H1 (cell line): Measurements from ENCODE around the gene MEN1. TPM values are rescaled to one million over a fixed set of nuclear protein-coding genes. Genes with fewer than 3 reads are reported as not detected.
A peak's percentile ranks its signal among the peaks of the same experiment; 100 is the strongest.

Experiments used
- CTCF ChIA-PET: fragments of 300-600 bp; sonication (Branson Sonifier 250); formaldehyde crosslinking; loops from one replicate; lab custom pipeline; 2021; ENCODE audit not compliant: partially characterized antibody; lab: Charles Lee
- POLR2A ChIA-PET: fragments of 300-600 bp; sonication (Branson Sonifier 250); formaldehyde crosslinking; loops from one replicate; lab custom pipeline; 2021; ENCODE audit warnings: inconsistent platforms; ENCODE audit not compliant: partially characterized antibody; lab: Charles Lee
- DNase-seq, 2 experiments: peaks; one replicate each; pipeline versions ENCODE4 v3.0.0 to v3.0.0-alpha.2; 2010 to 2022; ENCODE audit warnings: low spot score in 2 of 2, low read depth in 1 of 2, mixed read lengths in 1 of 2
- FAIRE-seq: peaks from 2 replicates; lab custom pipeline; 2011; peaks lifted over from hg19 to GRCh38; lab: Jason Lieb, UNC
- H2AFZ ChIP-seq: 2 replicates; pipeline ENCODE4 v1.8.1; 2012; ENCODE audit warnings: low read length, inconsistent platforms
- H2AK5ac ChIP-seq: 2 replicates; pipeline ENCODE4 v1.6.1; 2013; ENCODE audit warnings: low read depth, low read length
- H2BK120ac ChIP-seq: replicated peaks from 2 replicates; pipeline ENCODE3; 2013; ENCODE audit warnings: low read depth, low read length, inconsistent platforms
- H2BK12ac ChIP-seq: 2 replicates; pipeline ENCODE4 v1.6.1; 2013; ENCODE audit warnings: low read depth, low read length
- H2BK15ac ChIP-seq: 2 replicates; pipeline ENCODE4 v1.6.1; 2013; ENCODE audit warnings: low read length
- H2BK20ac ChIP-seq: 2 replicates; pipeline ENCODE4 v1.6.1; 2013; ENCODE audit warnings: low read length
- H2BK5ac ChIP-seq: 2 replicates; pipeline ENCODE4 v1.6.1; 2013; ENCODE audit warnings: low read depth, low read length
- H3K14ac ChIP-seq: 2 replicates; pipeline ENCODE4 v1.6.1; 2013; ENCODE audit warnings: inconsistent platforms; ENCODE audit not compliant: insufficient read length
- H3K18ac ChIP-seq: 2 replicates; pipeline ENCODE4 v1.6.1; 2013; ENCODE audit warnings: low read length; ENCODE audit errors: extremely low read depth
- H3K23ac ChIP-seq: 2 replicates; pipeline ENCODE4 v1.6.1; 2013; ENCODE audit warnings: inconsistent platforms; ENCODE audit not compliant: insufficient read length
- H3K23me2 ChIP-seq: 2 replicates; pipeline ENCODE4 v1.6.1; 2013; ENCODE audit warnings: low read depth, low read length
- H3K27ac ChIP-seq: 2 replicates; pipeline ENCODE4 v1.6.1; 2011; ENCODE audit warnings: low read depth, low read length, inconsistent platforms
- H3K27me3 ChIP-seq, 4 experiments: replicated peaks in 1 of 4; 1 replicate in 1 of 4; 2 replicates in 3 of 4; pipeline versions ENCODE4 v1.6.1 to v1.8.1; 2011 to 2013; ENCODE audit warnings: low read length in 3 of 4, mild to moderate bottlenecking in 3 of 4, inconsistent platforms in 2 of 4, mixed read lengths in 2 of 4, moderate library complexity in 1 of 4; ENCODE audit not compliant: control insufficient read depth in 3 of 4, insufficient read depth in 3 of 4; ENCODE audit errors: extremely low read depth in 1 of 4
- H3K36me3 ChIP-seq, 4 experiments: 2 replicates each; pipeline versions ENCODE4 v1.6.1 to v1.8.1; 2011 to 2013; ENCODE audit warnings: mild to moderate bottlenecking in 4 of 4, low read length in 3 of 4, moderate library complexity in 2 of 4, control low read depth in 1 of 4, inconsistent platforms in 1 of 4; ENCODE audit not compliant: insufficient read depth in 4 of 4, control insufficient read depth in 2 of 4
- H3K4ac ChIP-seq: replicated peaks from 2 replicates; pipeline ENCODE3; 2013; ENCODE audit warnings: low read length, low read depth, mixed read lengths, inconsistent platforms; ENCODE audit not compliant: insufficient read length
- H3K4me1 ChIP-seq, 4 experiments: replicated peaks in 1 of 4; 1 replicate in 1 of 4; 2 replicates in 3 of 4; pipeline versions ENCODE4 v1.6.1 to v1.8.1; 2011 to 2013; ENCODE audit warnings: low read length in 3 of 4, inconsistent platforms in 2 of 4, mixed read lengths in 1 of 4; ENCODE audit not compliant: insufficient read depth in 4 of 4, control insufficient read depth in 3 of 4
- H3K4me2 ChIP-seq, 2 experiments: 2 replicates each; pipeline versions ENCODE4 v1.6.1 to v1.8.1; 2011 to 2013; ENCODE audit warnings: low read depth in 2 of 2, low read length in 2 of 2, control low read depth in 1 of 2, inconsistent platforms in 1 of 2, mild to moderate bottlenecking in 1 of 2; ENCODE audit not compliant: insufficient read depth in 1 of 2
- H3K4me3 ChIP-seq, 4 experiments: fragments of 200-600, 300-600 bp in 1 of 4; sonication (generic), shearing (Covaris generic), sonication (Bioruptor Twin) in 1 of 4; 2 replicates each; pipeline versions ENCODE4 v1.5.1 to v1.8.1; 2011 to 2016; ENCODE audit warnings: low read length in 4 of 4, low read depth in 3 of 4, control low read depth in 2 of 4, inconsistent platforms in 2 of 4, mild to moderate bottlenecking in 2 of 4, mixed read lengths in 1 of 4, moderate library complexity in 1 of 4; ENCODE audit not compliant: insufficient read depth in 2 of 4; ENCODE audit errors: extremely low read depth in 1 of 4
- H3K56ac ChIP-seq: replicated peaks from 2 replicates; pipeline ENCODE3; 2013; ENCODE audit warnings: low read depth, mild to moderate bottlenecking, mixed read lengths, low read length, inconsistent platforms; ENCODE audit not compliant: insufficient read length
- H3K79me1 ChIP-seq: 2 replicates; pipeline ENCODE4 v1.6.1; 2013; ENCODE audit warnings: low read depth, low read length, control low read depth
- H3K79me2 ChIP-seq, 2 experiments: 2 replicates each; pipeline versions ENCODE4 v1.6.1 to v1.8.1; 2012 to 2013; ENCODE audit warnings: low read length in 2 of 2, mild to moderate bottlenecking in 2 of 2, inconsistent platforms in 1 of 2; ENCODE audit not compliant: insufficient read depth in 2 of 2, control insufficient read depth in 1 of 2
- H3K9ac ChIP-seq, 4 experiments: replicated peaks in 1 of 4; 1 replicate in 1 of 4; 2 replicates in 3 of 4; pipeline versions ENCODE4 v1.6.1 to v1.8.1; 2011 to 2013; ENCODE audit warnings: low read depth in 3 of 4, low read length in 3 of 4, control low read depth in 2 of 4, mild to moderate bottlenecking in 2 of 4, moderate library complexity in 2 of 4, inconsistent platforms in 1 of 4; ENCODE audit errors: extremely low read depth in 1 of 4
- H3K9me3 ChIP-seq, 2 experiments: 2 replicates each; pipeline versions ENCODE4 v1.6.1 to v1.8.1; 2012 to 2013; ENCODE audit warnings: mild to moderate bottlenecking in 2 of 2, moderate library complexity in 2 of 2, control low read depth in 1 of 2, inconsistent platforms in 1 of 2, low read depth in 1 of 2, low read length in 1 of 2, mixed read lengths in 1 of 2; ENCODE audit not compliant: insufficient read depth in 2 of 2
- H4K20me1 ChIP-seq, 2 experiments: replicated peaks in 1 of 2; 2 replicates each; pipeline versions ENCODE3 to v1.8.1; 2011 to 2013; ENCODE audit warnings: inconsistent platforms in 2 of 2, low read length in 2 of 2, mild to moderate bottlenecking in 1 of 2; ENCODE audit not compliant: insufficient read depth in 2 of 2, control insufficient read depth in 1 of 2
- H4K5ac ChIP-seq: 2 replicates; pipeline ENCODE4 v1.6.1; 2013; ENCODE audit warnings: low read length, low read depth, mixed read lengths, inconsistent platforms; ENCODE audit not compliant: insufficient read length
- H4K8ac ChIP-seq: 2 replicates; pipeline ENCODE4 v1.8.0; 2013; ENCODE audit warnings: mild to moderate bottlenecking, moderate library complexity, low read length, inconsistent platforms; ENCODE audit not compliant: insufficient read depth; ENCODE audit errors: extremely low read depth
- H4K91ac ChIP-seq: replicated peaks from 2 replicates; pipeline ENCODE3; 2013; ENCODE audit warnings: low read length, mixed read lengths, inconsistent platforms; ENCODE audit not compliant: insufficient read length
- BCL11A ChIP-seq, 2 experiments: IDR thresholded peaks; one replicate each; pipeline ENCODE4 v1.6.1; 2011; ENCODE audit warnings: low read depth in 2 of 2, low read length in 2 of 2, mild to moderate bottlenecking in 2 of 2
- BRCA1 ChIP-seq: IDR thresholded peaks from 2 replicates; pipeline ENCODE4 v1.6.1; 2012; ENCODE audit warnings: low read depth, low read length, improper control_type of control experiment
- CREB1 ChIP-seq: IDR thresholded peaks from 2 replicates; pipeline ENCODE4 v1.6.1; 2012; ENCODE audit warnings: inconsistent platforms
- GTF2F1 ChIP-seq: IDR thresholded peaks from 2 replicates; pipeline ENCODE4 v1.6.1; 2012; ENCODE audit warnings: low read depth, low read length, improper control_type of control experiment, borderline replicate concordance
- JUN ChIP-seq: IDR thresholded peaks from 2 replicates; pipeline ENCODE4 v1.6.1; 2011; ENCODE audit warnings: low read depth, mild to moderate bottlenecking, improper control_type of control experiment, low read length
- MAFK ChIP-seq: IDR thresholded peaks from 2 replicates; pipeline ENCODE4 v1.6.1; 2012; ENCODE audit warnings: low read depth, mild to moderate bottlenecking, improper control_type of control experiment, low read length
- MAX ChIP-seq: IDR thresholded peaks from 2 replicates; pipeline ENCODE4 v1.6.1; 2012; ENCODE audit warnings: inconsistent platforms
- NRF1 ChIP-seq: IDR thresholded peaks from 2 replicates; pipeline ENCODE4 v1.6.1; 2011; ENCODE audit warnings: mild to moderate bottlenecking, low read depth, low read length, improper control_type of control experiment
- POU5F1 ChIP-seq: IDR thresholded peaks from 2 replicates; pipeline ENCODE4 v1.6.1; 2011; ENCODE audit warnings: low read depth, mild to moderate bottlenecking, low read length, moderate library complexity
- SP2 ChIP-seq: IDR thresholded peaks from 2 replicates; pipeline ENCODE4 v1.6.1; 2012; ENCODE audit warnings: mild to moderate bottlenecking, low read length, inconsistent platforms
- SP4 ChIP-seq: IDR thresholded peaks from 2 replicates; pipeline ENCODE4 v1.6.1; 2012; ENCODE audit warnings: low read length, inconsistent platforms
- TAF1 ChIP-seq: IDR thresholded peaks from 2 replicates; pipeline ENCODE4 v1.6.1; 2011; ENCODE audit warnings: mild to moderate bottlenecking, low read depth, low read length
- TBP ChIP-seq: IDR thresholded peaks from 2 replicates; pipeline ENCODE4 v1.6.1; 2011; ENCODE audit warnings: low read depth, low read length, improper control_type of control experiment
- ZNF274 ChIP-seq: IDR thresholded peaks from 2 replicates; pipeline ENCODE4 v1.7.0; 2012; ENCODE audit warnings: low read length, borderline replicate concordance; ENCODE audit errors: extremely low read depth
- WGBS, 2 experiments: shearing (Covaris generic) in 1 of 2; methylation state at CpG; one replicate each; pipeline versions ENCODE4 v1.1.6 to v1.1.7; 2013 to 2015; ENCODE audit warnings: low lambda C conversion rate in 2 of 2, mixed read lengths in 2 of 2, inconsistent platforms in 1 of 2, low coverage in 1 of 2, missing lambda C conversion rate in 1 of 2; ENCODE audit not compliant: insufficient replicate concordance in 2 of 2, insufficient coverage in 1 of 2, insufficient read length in 1 of 2; ENCODE audit errors: extremely low coverage in 1 of 2, missing lambda C conversion rate in 1 of 2; 5-methylcytosine and 5-hydroxymethylcytosine counted together
- polyA plus RNA-seq, 7 experiments: library from polyadenylated mRNA; depleted of rRNA in 3 of 7; stranded (reverse) in 5 of 7; unstranded in 2 of 7; fragments of >200 nt in 5 of 7; fragments of 200-250 nt in 2 of 7; gene quantifications; 1 replicate in 5 of 7; 2 replicates in 1 of 7; 4 replicates in 1 of 7; pipeline versions ENCODE4 v1.2.1 to v1.2.3, GENCODE V29; 2011 to 2013; ENCODE audit warnings: missing spikeins in 2 of 7, mixed read lengths in 2 of 7
- total RNA-seq: library from RNA; stranded (reverse); fragmentation: NEBNext Ultra II Directional; extraction: Animal tissue kit (Norgen Biotek cat#: 25700); gene quantifications from 2 replicates; pipeline ENCODE4 v1.2.1, GENCODE V29; 2021

The MEN1 gene
- total and polyA plus RNA-seq, 2 of the 8 experiments (the other 6 are each of a cell fraction or from before 2014, with no cell fraction given), result 47.2 to 56.3 TPM

- H2BK15ac ChIP-seq, result no peak overlapping the region
- H4K20me1 ChIP-seq, result peaks cover 0 to 5% of the 10 kb centered on the region in 2 experiments
- 0 out of 7 replicates have a peak overlapping the region, but pooled peaks of 1 of the 4 experiments have one; percentile 5 for H3K9ac ChIP-seq
- no peaks in the 10 kb centered on the region for H3K27me3 ChIP-seq
- ChIA-PET CTCF (interaction anchor here (1.1 to 32.3 kb wide), 4 partner anchors 9 to 157 kb away, joined by 3 to 1058 read pairs (median 162); partner anchors contain the start of gene EHD1), POLR2A (interaction anchor here (1.3 to 25.7 kb wide), 2 partner anchors 13 to 30 kb away, joined by 4 to 408 read pairs; partner anchors contain the start of gene EHD1)
- no peak for FAIRE-seq
- H3K4me2 ChIP-seq, result no peak overlapping the region
- no peak for DNase-seq
- H3K4ac ChIP-seq, result no peak overlapping the region
- no peak overlapping the region for H4K5ac ChIP-seq
- no peaks in the 10 kb centered on the region for H3K79me1 ChIP-seq
- no peak overlapping the region for H3K56ac ChIP-seq
- H2AFZ ChIP-seq, result no peak overlapping the region
- no peak overlapping the region for H3K18ac ChIP-seq
- H3K36me3 ChIP-seq, result peaks cover 0 to 5% (median 0%) of the 10 kb centered on the region in 4 experiments; a peak in 3 of 8 replicates
- H4K8ac ChIP-seq, result no peak overlapping the region
- H3K9me3 ChIP-seq, result no peaks in the 10 kb centered on the region
- H3K4me1 ChIP-seq, result peaks cover 0 to 12% (median 5%) of the 10 kb centered on the region in 4 experiments; a peak in 5 of 7 replicates
- H3K23ac ChIP-seq, result no peak overlapping the region
- H3K23me2 ChIP-seq, result no peaks in the 10 kb centered on the region
- no peak overlapping the region for H2AK5ac ChIP-seq
- WGBS, 2 experiments, result 90% methylated on average over 24 of the region's 25 CpGs; no CpG with 5 or more reads in 1 of the 2 experiments
- H3K79me2 ChIP-seq, result no peaks in the 10 kb centered on the region
- no peak overlapping the region for H3K4me3 ChIP-seq
- H2BK20ac ChIP-seq, result no peak overlapping the region
- H4K91ac ChIP-seq, result no peak overlapping the region
- no peak overlapping the region for H3K27ac ChIP-seq
- H2BK5ac ChIP-seq, result peak overlapping the region; percentile 85
- H2BK120ac ChIP-seq, result no peak overlapping the region
- no peak overlapping the region for H2BK12ac ChIP-seq
- no peak overlapping the region for H3K14ac ChIP-seq
- TF ChIP-seq JUN, result no peak
- TF ChIP-seq POU5F1, result no peak
- TF ChIP-seq NRF1, result no peak
- TF ChIP-seq SP2, result no peak
- no peak for TF ChIP-seq SP4
- no peak for TF ChIP-seq BCL11A (IDR thresholded peaks at IDR 0.05; ENCODE audit: low read depth in 2 of 2, low read length in 2 of 2)
- TF ChIP-seq MAFK, result no peak
- TF ChIP-seq ZNF274, result no peak
- TF ChIP-seq CREB1, result no peak
- TF ChIP-seq TAF1, result no peak
- no peak for TF ChIP-seq TBP
- TF ChIP-seq GTF2F1, result no peak
- TF ChIP-seq MAX, result no peak
- no peak for TF ChIP-seq BRCA1
These were observed 43.8 kb upstream of the MEN1 start for GRCh38 chr11:64854157-64854533.
